Tibial nerve (tissue), 4 donors: ENCODE data around the gene PGC. TPM values are rescaled to one million over a fixed set of nuclear protein-coding genes. Genes with fewer than 3 reads are reported as not detected.
A peak's percentile ranks its signal among the peaks of the same experiment; 100 is the strongest.

Source experiments
- DNase-seq, 2 donors: peaks; one replicate each; pipeline ENCODE4 v3.0.0-alpha.2; 2019; ENCODE audit warnings: low spot score in 2 of 2
- H3K27ac ChIP-seq, 4 donors: fragments of 200-600 bp; sonication (generic) in 3 of 4; one replicate each; pipeline ENCODE4 v1.5.1; 2017 to 2019; ENCODE audit warnings: mild to moderate bottlenecking in 1 of 4
- H3K27me3 ChIP-seq, 2 donors: fragments of 200-600 bp; sonication (generic) in 1 of 2; one replicate each; pipeline versions ENCODE4 v1.5.1 to v1.6.0; 2017 to 2019
- H3K36me3 ChIP-seq, 3 donors: fragments of 200-600 bp; sonication (generic); one replicate each; pipeline ENCODE4 v1.5.1; 2018 to 2019
- H3K4me1 ChIP-seq, 4 donors: fragments of 200-600 bp; sonication (generic) in 3 of 4; one replicate each; pipeline ENCODE4 v1.5.1; 2017 to 2019
- H3K4me3 ChIP-seq, 4 donors: fragments of 200-600 bp; sonication (generic) in 3 of 4; one replicate each; pipeline ENCODE4 v1.5.1; 2017 to 2019; ENCODE audit warnings: mild to moderate bottlenecking in 1 of 4, moderate library complexity in 1 of 4
- H3K9me3 ChIP-seq, 4 donors: fragments of 200-600 bp; sonication (generic) in 3 of 4; one replicate each; pipeline ENCODE4 v1.5.1; 2017 to 2019
- EP300 ChIP-seq, 2 donors: sonication (generic); formaldehyde crosslinking; IDR thresholded peaks; one replicate each; pipeline ENCODE4 v1.6.1; 2017; ENCODE audit warnings: antibody characterized with exemption in 2 of 2, mild to moderate bottlenecking in 1 of 2
- POLR2A ChIP-seq, 2 donors: fragments of 450-650 bp; IDR thresholded peaks; one replicate each; pipeline ENCODE4 v1.6.1; 2017; ENCODE audit warnings: antibody characterized with exemption in 2 of 2, mild to moderate bottlenecking in 2 of 2, moderate library complexity in 2 of 2
- WGBS, 2 donors: methylation state at CpG; one replicate each; pipeline ENCODE4 v1.1.5; 2018; 5-methylcytosine and 5-hydroxymethylcytosine counted together
- total RNA-seq, 4 donors: library from RNA; depleted of rRNA; stranded (reverse); fragments of >200 nt; gene quantifications; one replicate each; pipeline ENCODE4 v1.1.0, GENCODE V29; 2016
- TF ChIP-seq, protein P1 (sequence below), 5 experiments: fragments of 200-600 bp in 3 of 5; fragments of 450-650 bp in 2 of 5; sonication (generic) in 3 of 5; IDR thresholded peaks; one replicate each; pipeline ENCODE4 v1.5.1; 2016 to 2019; ENCODE audit warnings: antibody characterized with exemption in 5 of 5, mild to moderate bottlenecking in 3 of 5, moderate library complexity in 2 of 5

PGC gene
- total RNA-seq, 4 donors from 2014 or later, result not detected

DNA sequence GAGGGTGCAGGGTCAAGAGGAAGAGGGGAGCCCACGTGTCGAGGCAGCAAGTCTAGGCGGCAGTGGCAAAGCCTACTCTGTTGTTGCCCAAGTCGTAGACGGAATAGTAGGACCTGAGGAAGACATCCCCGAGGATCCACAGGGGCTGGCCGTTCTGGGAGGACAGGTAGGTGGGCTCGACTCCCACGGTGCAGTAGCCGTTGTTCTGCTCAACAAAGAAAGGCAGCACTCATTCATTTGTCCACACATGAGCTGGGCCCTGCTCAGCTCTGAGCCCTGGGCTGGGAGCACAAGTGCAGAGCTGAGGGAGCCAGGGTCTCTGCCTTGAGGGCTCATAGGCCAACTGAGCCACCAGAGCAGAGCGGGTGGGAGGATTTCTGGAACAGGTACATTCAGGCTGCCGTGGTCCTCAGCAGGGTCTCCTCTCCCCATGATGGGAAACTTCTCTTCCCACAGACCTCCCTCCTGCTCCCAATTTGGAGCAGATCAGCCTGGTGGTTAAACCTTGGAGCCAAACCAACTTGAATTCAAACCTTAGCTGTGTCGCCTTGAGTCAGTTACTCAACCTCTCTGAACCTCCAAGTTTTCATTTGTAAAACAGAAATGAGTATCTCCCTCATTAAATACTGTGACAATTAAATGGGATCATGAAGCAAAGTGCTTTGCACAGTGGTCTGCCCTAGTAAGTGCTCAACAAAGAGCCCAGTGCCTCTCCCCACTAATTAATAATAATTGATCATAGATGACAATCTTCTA is 10.2 kb downstream of the PGC start:
- Histone ChIP-seq H3K4me1 (peaks cover 0 to 28% (median 21%) of the 10 kb centered on the region in 4 donors), H3K4me3 (no peak overlapping the region), H3K36me3 (no peaks in the 10 kb centered on the region), H3K27me3 (no peaks in the 10 kb centered on the region), H3K27ac (no peak overlapping the region), H3K9me3 (no peaks in the 10 kb centered on the region)
- WGBS, 2 donors, result 77 to 83% methylated on average over 13 of the region's 13 CpGs
- no peak for TF ChIP-seq POLR2A (IDR thresholded peaks at IDR 0.05)
- TF ChIP-seq, protein P1, sequence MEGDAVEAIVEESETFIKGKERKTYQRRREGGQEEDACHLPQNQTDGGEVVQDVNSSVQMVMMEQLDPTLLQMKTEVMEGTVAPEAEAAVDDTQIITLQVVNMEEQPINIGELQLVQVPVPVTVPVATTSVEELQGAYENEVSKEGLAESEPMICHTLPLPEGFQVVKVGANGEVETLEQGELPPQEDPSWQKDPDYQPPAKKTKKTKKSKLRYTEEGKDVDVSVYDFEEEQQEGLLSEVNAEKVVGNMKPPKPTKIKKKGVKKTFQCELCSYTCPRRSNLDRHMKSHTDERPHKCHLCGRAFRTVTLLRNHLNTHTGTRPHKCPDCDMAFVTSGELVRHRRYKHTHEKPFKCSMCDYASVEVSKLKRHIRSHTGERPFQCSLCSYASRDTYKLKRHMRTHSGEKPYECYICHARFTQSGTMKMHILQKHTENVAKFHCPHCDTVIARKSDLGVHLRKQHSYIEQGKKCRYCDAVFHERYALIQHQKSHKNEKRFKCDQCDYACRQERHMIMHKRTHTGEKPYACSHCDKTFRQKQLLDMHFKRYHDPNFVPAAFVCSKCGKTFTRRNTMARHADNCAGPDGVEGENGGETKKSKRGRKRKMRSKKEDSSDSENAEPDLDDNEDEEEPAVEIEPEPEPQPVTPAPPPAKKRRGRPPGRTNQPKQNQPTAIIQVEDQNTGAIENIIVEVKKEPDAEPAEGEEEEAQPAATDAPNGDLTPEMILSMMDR (IDR thresholded peaks at IDR 0.05), result no peak
- no peak for TF ChIP-seq EP300 (IDR thresholded peaks at IDR 0.05)
- no peak for DNase-seq

DNA sequence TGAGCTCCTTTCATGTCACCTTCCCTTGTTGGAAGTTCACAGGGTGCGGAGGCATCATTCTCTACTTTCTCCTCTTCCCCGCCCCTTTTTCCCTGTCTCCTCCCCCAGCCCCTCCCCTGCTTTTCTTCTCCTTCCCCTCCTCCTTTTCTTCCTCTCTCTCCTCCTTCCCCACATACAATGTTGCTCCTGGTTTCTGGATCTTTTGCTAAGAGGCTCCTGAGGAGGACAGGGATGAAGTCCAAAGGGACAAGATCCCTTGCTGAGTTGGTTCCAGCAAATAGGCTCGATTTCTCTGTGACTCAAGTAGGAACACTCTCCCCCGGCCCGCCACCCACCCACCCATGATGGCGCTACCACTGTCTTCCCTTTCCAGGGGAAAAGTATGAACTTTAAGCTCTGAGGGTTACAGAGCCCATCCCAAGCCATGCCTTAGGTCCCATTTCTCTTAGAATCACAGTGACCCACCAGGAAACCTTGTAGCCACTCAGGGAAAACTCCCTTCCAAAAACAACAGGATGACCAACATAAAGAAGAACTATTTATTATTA is 10.9 kb downstream of the PGC start:
- Histone ChIP-seq H3K27ac (no peak overlapping the region), H3K27me3 (no peaks in the 10 kb centered on the region), H3K4me1 (peaks cover 3 to 35% (median 25%) of the 10 kb centered on the region in 4 donors), H3K36me3 (no peaks in the 10 kb centered on the region), H3K4me3 (peak overlapping the region in 1 of 4 donors; percentile 86), H3K9me3 (no peaks in the 10 kb centered on the region)
- DNase-seq, result no peak
- 64 to 68% methylated on average over 6 of the region's 6 CpGs for WGBS, 2 donors
- TF ChIP-seq EP300 (IDR thresholded peaks at IDR 0.05), result no peak
- TF ChIP-seq, protein P1 (IDR thresholded peaks at IDR 0.05), result no peak
- no peak for TF ChIP-seq POLR2A (IDR thresholded peaks at IDR 0.05)

DNA sequence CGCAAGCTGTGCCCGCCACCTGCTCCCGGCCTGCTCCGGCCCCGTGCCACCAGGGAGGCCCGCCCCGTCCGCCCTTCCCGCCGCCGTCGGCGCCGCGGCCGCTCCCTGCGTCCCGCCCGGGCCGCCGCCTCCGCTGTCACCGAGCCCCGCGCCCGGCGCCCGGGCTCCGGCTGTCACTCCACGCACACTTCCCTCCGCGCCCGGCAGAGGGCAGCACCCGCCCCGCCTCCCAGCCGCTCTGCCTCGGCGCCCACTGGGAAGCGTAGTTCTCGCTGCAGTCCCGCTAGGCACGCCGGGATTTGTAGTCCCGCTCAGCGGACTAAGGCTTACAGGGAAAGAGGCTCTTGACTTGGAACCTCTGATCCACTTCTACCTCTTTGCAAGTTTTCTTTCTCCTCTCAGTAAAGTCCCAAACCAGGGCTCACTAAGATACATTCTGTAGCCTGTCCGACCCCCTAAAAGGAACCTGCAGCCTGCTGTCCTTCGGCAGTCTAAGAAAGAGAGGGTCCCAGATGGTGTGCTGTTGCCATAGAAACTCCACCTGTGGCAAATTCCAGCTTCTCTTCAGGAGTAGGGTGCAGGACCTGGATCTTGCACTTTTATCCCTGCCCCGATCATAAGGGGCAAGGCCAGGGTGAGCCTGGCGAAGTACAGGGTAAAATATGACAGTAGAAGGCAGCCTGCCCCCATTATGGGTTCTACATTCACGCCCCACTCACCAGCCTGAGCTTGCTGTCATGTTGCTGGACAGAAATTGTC is 11.6 kb downstream of the PGC start, which contains the start of gene TFEB:
Gene TFEB, minus strand, starts transcription at position 182 of the 759 bp plus-strand sequence. CDS start 44,395 bp downstream, outside the sequence.
- peak within 1 kb of the TSS; percentile 95 to 98 (median 97) for H3K27ac ChIP-seq
- WGBS, 2 donors, result 10 to 35% methylated on average over 10 to 33 of the region's 50 CpGs
- TF ChIP-seq EP300 (IDR thresholded peaks at IDR 0.05) (peak in 1 of 2 donors; percentile 86), POLR2A (IDR thresholded peaks at IDR 0.05) (peak; percentile 89 to 90)
- TF ChIP-seq, protein P1 (IDR thresholded peaks at IDR 0.05), result peak; percentile 93 to 99 (median 99)
- peak; percentile 92 for DNase-seq
- H3K4me1 ChIP-seq, result peaks cover 3 to 41% (median 29%) of the 10 kb centered on the region in 4 donors
- peak within 1 kb of the TSS; percentile 68 to 88 (median 84) for H3K4me3 ChIP-seq
- H3K36me3 ChIP-seq, result no peaks in the 10 kb centered on the region
- H3K27me3 ChIP-seq, result no peaks in the 10 kb centered on the region
- no peaks in the 10 kb centered on the region for H3K9me3 ChIP-seq

DNA sequence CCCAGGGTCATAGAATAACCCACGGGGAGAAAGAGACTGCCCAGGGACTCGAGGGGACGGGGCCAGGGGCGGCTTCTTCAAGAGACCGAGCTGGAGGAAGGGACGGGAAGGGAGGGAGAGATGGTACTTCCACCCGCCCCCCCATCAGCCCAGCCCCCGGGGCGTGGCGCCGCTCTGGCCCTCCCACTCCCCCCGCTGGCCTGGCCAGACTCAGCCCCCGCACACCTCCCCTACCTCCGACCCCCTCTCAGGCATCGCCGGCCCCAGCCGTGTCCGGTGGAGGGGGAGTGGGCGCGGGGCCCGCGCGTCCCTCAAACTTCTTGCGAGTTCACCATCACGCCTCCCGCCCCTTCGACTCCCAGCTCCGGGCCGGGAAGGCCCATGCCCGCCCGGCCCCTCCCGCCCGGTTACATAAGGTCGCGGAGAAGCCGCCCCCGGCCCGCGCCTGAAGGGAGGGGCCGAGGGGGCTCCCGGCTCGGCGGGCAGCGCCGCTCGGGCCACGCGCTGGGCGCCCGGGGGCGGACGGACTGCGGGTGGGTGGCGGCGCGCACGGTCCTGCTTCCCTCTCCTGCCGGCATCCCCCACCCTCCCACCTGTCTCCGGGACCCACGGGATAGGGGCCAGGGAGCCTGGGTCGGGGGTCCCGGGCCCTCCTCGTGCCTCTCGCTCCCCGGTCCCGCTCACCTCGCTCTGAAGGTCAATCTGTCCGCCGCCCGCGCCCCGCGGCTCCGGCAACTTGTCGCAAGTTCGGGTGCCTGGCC is 12.4 kb downstream of the PGC start:
- no peaks in the 10 kb centered on the region for H3K36me3 ChIP-seq
- H3K4me1 ChIP-seq, result peaks cover 3 to 49% (median 36%) of the 10 kb centered on the region in 4 donors
- 0% methylated on average over 34 to 44 of the region's 76 CpGs for WGBS, 2 donors
- peak; percentile 72 to 83 for DNase-seq
- no peaks in the 10 kb centered on the region for H3K9me3 ChIP-seq
- H3K27ac ChIP-seq, result peak overlapping the region; percentile 95 to 98 (median 97)
- no peaks in the 10 kb centered on the region for H3K27me3 ChIP-seq
- peak overlapping the region; percentile 68 to 88 (median 84) for H3K4me3 ChIP-seq
- TF ChIP-seq POLR2A (IDR thresholded peaks at IDR 0.05) (no peak), EP300 (IDR thresholded peaks at IDR 0.05) (no peak)
- TF ChIP-seq, protein P1 (IDR thresholded peaks at IDR 0.05), result no peak
